ENCODE measurements around the gene ZBTB20.

GRCh38 chr3:114863848-114864247, 283.2 kb downstream of the ZBTB20 start:
- TF ChIP-seq CTCF (IDR thresholded peaks at IDR 0.05; ENCODE audit: low read depth, low read length, poor library complexity, severe bottlenecking), result no peak
- no peak for TF ChIP-seq EZH2phosphoT487 (IDR thresholded peaks at IDR 0.05; ENCODE audit: borderline replicate concordance, low read length)
